Motor neuron (in vitro differentiated cells): ENCODE measurements around the gene GDI2. TPM values are rescaled to one million over a fixed set of nuclear protein-coding genes. Genes with fewer than 3 reads are reported as not detected.
"Not testable (repeated sequence)": the region's sequence is repeated elsewhere in the genome, so short reads cannot be mapped to it uniquely, and the experiment has no call there.

Experiments used
- ATAC-seq, 8 experiments: fragments of 200-7000 bp; cut with Tn5 transposase; replicated peaks in 6 of 8; 2 replicates each; pipeline ENCODE4 v1.8.0; 2021; ENCODE audit warnings: mild to moderate bottlenecking in 8 of 8, moderate library complexity in 8 of 8
- H3K27ac ChIP-seq, 2 donors: fragments of 250-450 bp; sonication (Bioruptor Pico); 2 replicates each; pipeline ENCODE4 v1.9.0; 2021; ENCODE audit warnings: antibody characterized with exemption in 2 of 2, mild to moderate bottlenecking in 2 of 2, moderate library complexity in 1 of 2
- H3K4me1 ChIP-seq, 2 donors: fragments of 250-450 bp; sonication (Bioruptor Pico); replicated peaks in 1 of 2; 2 replicates each; pipeline ENCODE4 v1.6.1; 2021; ENCODE audit warnings: antibody characterized with exemption in 2 of 2, mild to moderate bottlenecking in 2 of 2, moderate library complexity in 1 of 2
- H3K4me3 ChIP-seq, 5 donors: fragments of 250-450 bp; sonication (Bioruptor Pico); 2 replicates each; pipeline ENCODE4 v1.9.0; 2021; ENCODE audit warnings: antibody characterized with exemption in 5 of 5, mild to moderate bottlenecking in 5 of 5, moderate library complexity in 4 of 5
- WGBS, 10 experiments: fragments of 450-650 bp; shearing (Covaris generic); methylation state at CpG; one replicate each; pipeline ENCODE4 v1.0.0; 2022; 5-methylcytosine and 5-hydroxymethylcytosine counted together
- in situ Hi-C, 9 experiments: fragments of 400-800 bp; cut with MboI; loops; one replicate each; pipeline ENCODE4 v1.15.0; 2021; ENCODE audit warnings: low sequenced_read_pairs in 9 of 9, low pct_unique_long_range_greater_than_20kb in 2 of 9; ENCODE audit not compliant: unreplicated experiment in 9 of 9
- total RNA-seq, 8 experiments: library from RNA; unstranded; fragments of 300-600 nt; gene quantifications; 2 replicates each; pipeline versions ENCODE4 v1.2.3 to v1.2.4, GENCODE V29; 2022

The GDI2 gene
- total RNA-seq, 8 experiments from 2014 or later: 192 to 361 (median 253) TPM

- no peak overlapping the region for H3K4me3 ChIP-seq
- in situ Hi-C loops: no loop called here
- H3K27ac ChIP-seq: peak overlapping the region; percentile 43 to 51
- 35 to 62% (median 47%) methylated on average over 3 to 14 of the region's 40 CpGs; no CpG with 5 or more reads in 4 of the 10 experiments for WGBS, 10 experiments
- peak in 6 of 8 experiments; percentile 28 to 75 (median 64) for ATAC-seq
- peaks cover 24 to 31% of the 10 kb centered on the region in 2 donors for H3K4me1 ChIP-seq
These were observed 27.4 kb upstream of the GDI2 start for GRCh38 chr10:5840314-5841307.

- H3K4me3 ChIP-seq, ATAC-seq, H3K27ac ChIP-seq, in situ Hi-C loops: not testable (repeated sequence)
- WGBS, 10 experiments: 0 to 100% (median 92%) methylated on average over 1 to 2 of the region's 2 CpGs; no CpG with 5 or more reads in 5 of the 10 experiments
- H3K4me1 ChIP-seq: peaks cover 17 to 21% of the 10 kb centered on the region in 2 donors
These were observed 22.9 kb upstream of the GDI2 start for GRCh38 chr10:5836181-5836580.

- ATAC-seq: no peak
- no peak overlapping the region for H3K4me3 ChIP-seq
- WGBS, 10 experiments: 76 to 100% (median 92%) methylated on average over 1 to 10 of the region's 15 CpGs; no CpG with 5 or more reads in 2 of the 10 experiments
- in situ Hi-C loops: no loop called here
- H3K27ac ChIP-seq: no peak overlapping the region
- peaks cover 11 to 15% of the 10 kb centered on the region in 2 donors for H3K4me1 ChIP-seq
These were observed 22.3 kb upstream of the GDI2 start for GRCh38 chr10:5835446-5836095.

GRCh38 chr10:5833814-5834213, 20.6 kb upstream of the GDI2 start:
- in situ Hi-C loops: no loop called here
- peak in 5 of 8 experiments; percentile 79 to 98 (median 95) for ATAC-seq
- Histone ChIP-seq H3K4me1 (peaks cover 5 to 10% of the 10 kb centered on the region in 2 donors), H3K27ac (peak overlapping the region in 1 of 2 donors; percentile 7), H3K4me3 (no peak overlapping the region)
- WGBS, 10 experiments: 0 to 43% (median 22%) methylated on average over 1 to 5 of the region's 6 CpGs; no CpG with 5 or more reads in 4 of the 10 experiments

GRCh38 chr10:5832946-5833345, 19.7 kb upstream of the GDI2 start:
- no peak overlapping the region for H3K27ac ChIP-seq
- no peak for ATAC-seq
- H3K4me3 ChIP-seq: no peak overlapping the region
- in situ Hi-C loops: no loop called here
- H3K4me1 ChIP-seq: peaks cover 5 to 10% of the 10 kb centered on the region in 2 donors
- WGBS, 10 experiments: 85 to 100% (median 92%) methylated on average over 2 to 12 of the region's 13 CpGs; no CpG with 5 or more reads in 6 of the 10 experiments

GRCh38 chr10:5831446-5831782, 18.2 kb upstream of the GDI2 start:
- in situ Hi-C loops: no loop called here
- 70 to 100% (median 89%) methylated on average over 2 to 8 of the region's 8 CpGs; no CpG with 5 or more reads in 4 of the 10 experiments for WGBS, 10 experiments

GRCh38 chr10:5830629-5831445, 17.6 kb upstream of the GDI2 start:
- peaks cover 5 to 10% of the 10 kb centered on the region in 2 donors for H3K4me1 ChIP-seq
- no peak for ATAC-seq
- in situ Hi-C loops: no loop called here
- no peak overlapping the region for H3K4me3 ChIP-seq
- no peak overlapping the region for H3K27ac ChIP-seq
- 53 to 90% (median 74%) methylated on average over 1 to 9 of the region's 14 CpGs; no CpG with 5 or more reads in 4 of the 10 experiments for WGBS, 10 experiments

More at GRCh38 chr10:5831446-5831782, 18.2 kb upstream of the GDI2 start:
- ATAC-seq: no peak
- Histone ChIP-seq H3K4me1 (peaks cover 5 to 10% of the 10 kb centered on the region in 2 donors), H3K27ac (no peak overlapping the region), H3K4me3 (no peak overlapping the region)

- H3K4me3 ChIP-seq: no peak overlapping the region
- no peak for ATAC-seq
- WGBS, 10 experiments: 61 to 98% (median 89%) methylated on average over 2 to 8 of the region's 9 CpGs; no CpG with 5 or more reads in 1 of the 10 experiments
- H3K4me1 ChIP-seq: peaks cover 5 to 8% of the 10 kb centered on the region in 2 donors
- in situ Hi-C loops: no loop called here
- no peak overlapping the region for H3K27ac ChIP-seq
These were observed 16.0 kb upstream of the GDI2 start for GRCh38 chr10:5829267-5829666.

- ATAC-seq: no peak
- in situ Hi-C loops: no loop called here
- Histone ChIP-seq H3K4me1 (peaks cover 2 to 3% of the 10 kb centered on the region in 2 donors), H3K27ac (no peak overlapping the region), H3K4me3 (no peak overlapping the region)
- 66 to 100% (median 93%) methylated on average over 1 to 12 of the region's 16 CpGs; no CpG with 5 or more reads in 2 of the 10 experiments for WGBS, 10 experiments
These were observed 15.5 kb upstream of the GDI2 start for GRCh38 chr10:5828725-5829124.

- Histone ChIP-seq H3K27ac (no peak overlapping the region), H3K4me1 (no peaks in the 10 kb centered on the region), H3K4me3 (no peak overlapping the region)
- 54 to 93% (median 76%) methylated on average over 2 to 6 of the region's 6 CpGs for WGBS, 10 experiments
- no peak for ATAC-seq
- in situ Hi-C loops: no loop called here
These were observed 14.6 kb upstream of the GDI2 start for GRCh38 chr10:5827841-5828240.

- 13 to 100% (median 89%) methylated on average over 1 to 5 of the region's 6 CpGs for WGBS, 10 experiments
- ATAC-seq, H3K4me3 ChIP-seq, H3K27ac ChIP-seq, H3K4me1 ChIP-seq, in situ Hi-C loops: not testable (repeated sequence)
These were observed 13.3 kb upstream of the GDI2 start for GRCh38 chr10:5826511-5826910.

GRCh38 chr10:5818894-5819293, 5.7 kb upstream of the GDI2 start:
- ATAC-seq: no peak
- no peak overlapping the region for H3K27ac ChIP-seq
- in situ Hi-C loops: no loop called here
- 67 to 100% (median 88%) methylated on average over 1 to 6 of the region's 6 CpGs; no CpG with 5 or more reads in 4 of the 10 experiments for WGBS, 10 experiments
- H3K4me1 ChIP-seq: peaks cover 3 to 7% of the 10 kb centered on the region in 2 donors
- no peak overlapping the region for H3K4me3 ChIP-seq
